IPS DF 4.7 (cell line): Measurements from ENCODE around the gene PDE6D.
"Not testable (repeated sequence)": the region's sequence is repeated elsewhere in the genome, so short reads cannot be mapped to it uniquely, and the experiment has no call there.

Experiments used
- DNase-seq: peaks from one replicate; pipeline ENCODE4 v3.0.0-alpha.2; 2013; ENCODE audit warnings: low spot score; ENCODE audit errors: extremely low read depth

The PDE6D gene

DNA sequence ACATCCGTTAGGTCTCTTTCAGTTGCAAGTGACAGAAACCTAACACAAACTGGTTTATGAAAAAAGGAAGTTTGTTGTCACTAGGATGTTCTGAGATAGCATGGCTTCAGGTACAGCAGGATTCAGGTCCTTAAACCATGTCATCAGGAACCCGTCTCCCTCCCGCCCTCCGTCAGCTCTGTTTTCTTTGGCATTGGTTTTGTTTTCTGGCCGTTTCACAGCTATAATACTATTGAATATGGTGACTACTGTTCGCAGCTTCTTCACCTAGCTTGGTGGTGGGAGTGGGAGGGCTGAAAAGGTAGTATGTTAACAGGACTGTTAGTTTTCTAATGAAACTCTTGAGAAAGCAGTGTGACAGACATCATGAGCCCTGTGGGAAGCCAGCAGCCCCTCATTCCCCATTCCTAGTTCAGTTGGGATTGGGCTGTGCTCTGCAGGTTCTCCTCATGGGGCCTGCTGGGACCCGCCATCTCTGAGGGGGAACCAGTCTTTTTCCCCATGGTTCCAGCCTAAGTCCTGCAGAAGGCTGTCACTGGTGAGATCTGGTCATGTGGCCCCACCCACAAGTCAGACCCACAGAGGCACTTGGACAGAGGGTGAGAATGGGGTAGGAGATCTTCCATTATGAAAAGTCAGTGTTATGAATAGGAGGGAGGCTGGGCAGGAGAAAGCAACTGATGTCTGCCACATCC, 60.6 kb downstream of the PDE6D start:
- no peak for DNase-seq

DNA sequence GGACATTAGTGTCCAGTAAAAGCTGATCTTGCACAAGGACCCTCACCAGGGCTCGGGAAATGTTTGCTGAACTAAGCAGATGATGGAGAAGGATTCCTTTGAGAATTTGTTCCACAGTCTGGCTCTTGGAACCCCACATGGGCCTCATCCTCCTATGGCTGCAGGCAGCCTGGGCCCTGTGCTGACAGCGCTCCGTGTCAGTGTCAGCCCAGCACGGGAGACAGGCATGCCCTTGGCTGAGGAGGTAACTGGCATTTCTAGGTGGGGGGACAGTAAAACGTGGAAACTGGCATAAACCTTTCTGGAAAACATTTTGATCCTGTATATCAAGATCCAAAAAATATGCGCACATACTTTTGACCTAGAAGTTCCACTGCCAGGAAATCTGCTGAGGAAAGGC, 62.3 kb downstream of the PDE6D start:
- DNase-seq, result no peak

DNA sequence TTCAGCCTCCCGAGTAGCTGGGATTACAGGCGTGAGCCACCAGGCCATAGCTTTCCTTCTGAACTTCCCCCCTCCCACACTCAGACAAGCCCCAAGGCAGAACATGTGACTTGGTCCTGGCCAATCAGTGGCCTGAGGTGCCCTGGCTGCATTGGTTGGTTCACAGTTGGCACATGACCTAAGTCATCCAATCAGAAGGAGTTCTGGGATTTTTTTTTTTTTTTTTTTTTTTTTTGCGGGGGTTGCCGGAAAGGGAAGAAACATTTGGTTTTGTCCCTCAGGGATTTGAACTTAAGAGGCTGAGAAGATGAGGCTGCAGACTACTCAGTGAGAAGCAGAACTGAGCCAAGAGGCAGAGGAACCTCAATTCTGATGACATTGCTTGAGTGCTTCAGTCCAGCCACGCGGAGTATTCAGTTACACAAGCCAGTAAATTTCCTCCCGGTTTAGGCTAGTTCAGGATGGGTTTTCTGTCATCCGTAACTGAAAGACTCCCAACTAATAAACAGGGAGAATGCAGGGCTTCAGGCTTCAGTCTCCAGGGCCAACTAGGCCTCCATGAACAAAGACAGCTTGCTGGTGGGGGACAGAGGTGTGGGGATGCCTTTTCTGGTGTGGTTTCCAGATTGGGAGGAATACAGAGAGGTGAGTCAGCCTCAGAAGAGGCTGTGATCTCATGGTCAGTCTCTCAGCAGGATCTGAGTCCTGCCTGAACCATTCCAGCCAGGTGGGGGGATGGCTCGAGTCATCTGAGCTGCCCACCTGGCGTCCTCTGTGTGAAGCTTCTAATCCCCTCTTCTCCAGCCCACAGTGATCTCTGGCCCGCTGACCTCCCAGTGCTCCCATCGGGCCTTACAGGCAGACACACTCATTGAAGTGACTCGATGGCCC, 63.6 kb downstream of the PDE6D start:
- DNase-seq, result no peak

DNA sequence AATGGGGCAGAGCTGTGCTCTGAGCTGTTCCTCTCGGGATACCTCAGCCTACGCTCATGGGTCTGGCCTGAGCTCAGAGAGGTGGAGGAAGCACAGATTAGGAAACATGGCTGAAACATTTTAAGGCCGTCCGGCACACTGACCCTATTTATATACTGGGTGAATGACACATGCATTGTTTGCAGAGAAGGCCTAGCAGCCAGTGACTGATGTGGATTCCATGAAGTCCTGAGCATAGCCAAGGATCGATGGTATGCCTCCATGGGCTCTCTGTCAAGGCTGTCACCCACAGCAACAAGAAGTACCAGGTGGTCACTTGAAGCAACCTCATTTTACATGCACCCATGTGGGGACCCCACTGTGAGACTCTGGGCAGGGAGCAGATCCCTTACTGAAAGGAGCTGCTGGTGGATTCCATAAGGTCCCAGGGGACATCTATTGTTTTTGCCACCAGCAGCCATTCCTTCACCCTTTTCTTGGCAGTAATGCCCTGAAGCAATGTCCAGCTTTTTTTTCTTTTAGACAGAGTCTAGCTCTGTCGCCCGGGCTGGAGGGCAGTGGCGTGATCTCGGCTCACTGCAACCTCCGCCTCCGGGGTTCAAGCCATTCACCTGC, 64.3 kb downstream of the PDE6D start:
- no peak for DNase-seq

DNA sequence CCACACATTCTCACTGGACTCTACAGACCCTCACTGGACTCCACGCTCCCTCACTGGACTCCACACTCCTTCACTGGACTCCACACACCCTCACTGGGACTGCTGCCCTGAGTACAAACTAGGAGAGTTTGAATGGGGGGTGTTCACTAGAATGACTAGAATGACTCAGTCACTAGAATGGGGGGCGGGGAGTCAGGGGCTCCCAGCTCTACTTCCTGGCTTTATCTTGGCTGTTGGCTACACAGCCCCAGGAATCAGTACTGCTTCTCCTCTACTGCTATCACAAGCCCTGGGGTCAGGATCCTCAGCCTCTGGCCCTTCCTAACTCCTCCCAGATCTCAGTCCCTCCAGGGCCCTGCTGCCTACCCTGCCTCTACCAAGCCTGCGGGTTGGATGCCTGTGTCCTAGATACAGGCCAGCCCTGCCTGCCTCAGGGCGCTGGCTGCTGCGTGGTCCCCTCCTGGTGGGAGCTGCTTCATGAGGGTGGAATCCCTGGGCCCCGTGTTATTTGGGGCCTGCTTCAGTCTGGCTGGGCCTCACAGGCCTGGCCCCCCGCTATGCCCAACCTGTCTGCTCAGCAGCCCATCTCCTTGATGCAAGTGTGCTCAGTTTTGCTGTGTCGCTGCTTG, 65.0 kb downstream of the PDE6D start:
- DNase-seq, result no peak

DNA sequence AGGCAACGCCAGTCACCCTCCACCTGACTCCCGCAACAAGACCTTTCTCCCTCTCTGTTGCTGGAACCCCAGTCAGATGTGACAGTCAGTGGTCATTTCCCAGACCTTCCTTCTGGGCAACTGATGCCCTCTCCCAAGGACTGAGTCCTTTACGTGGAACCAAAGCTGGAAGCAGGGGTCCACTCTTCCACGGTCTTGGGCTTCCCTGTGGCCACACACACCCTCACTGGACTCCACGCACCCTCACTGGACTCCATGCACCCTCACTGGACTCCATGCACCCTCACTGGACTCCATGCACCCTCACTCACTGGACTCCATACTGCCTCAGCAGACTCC, 65.6 kb downstream of the PDE6D start:
- DNase-seq, result no peak

DNA sequence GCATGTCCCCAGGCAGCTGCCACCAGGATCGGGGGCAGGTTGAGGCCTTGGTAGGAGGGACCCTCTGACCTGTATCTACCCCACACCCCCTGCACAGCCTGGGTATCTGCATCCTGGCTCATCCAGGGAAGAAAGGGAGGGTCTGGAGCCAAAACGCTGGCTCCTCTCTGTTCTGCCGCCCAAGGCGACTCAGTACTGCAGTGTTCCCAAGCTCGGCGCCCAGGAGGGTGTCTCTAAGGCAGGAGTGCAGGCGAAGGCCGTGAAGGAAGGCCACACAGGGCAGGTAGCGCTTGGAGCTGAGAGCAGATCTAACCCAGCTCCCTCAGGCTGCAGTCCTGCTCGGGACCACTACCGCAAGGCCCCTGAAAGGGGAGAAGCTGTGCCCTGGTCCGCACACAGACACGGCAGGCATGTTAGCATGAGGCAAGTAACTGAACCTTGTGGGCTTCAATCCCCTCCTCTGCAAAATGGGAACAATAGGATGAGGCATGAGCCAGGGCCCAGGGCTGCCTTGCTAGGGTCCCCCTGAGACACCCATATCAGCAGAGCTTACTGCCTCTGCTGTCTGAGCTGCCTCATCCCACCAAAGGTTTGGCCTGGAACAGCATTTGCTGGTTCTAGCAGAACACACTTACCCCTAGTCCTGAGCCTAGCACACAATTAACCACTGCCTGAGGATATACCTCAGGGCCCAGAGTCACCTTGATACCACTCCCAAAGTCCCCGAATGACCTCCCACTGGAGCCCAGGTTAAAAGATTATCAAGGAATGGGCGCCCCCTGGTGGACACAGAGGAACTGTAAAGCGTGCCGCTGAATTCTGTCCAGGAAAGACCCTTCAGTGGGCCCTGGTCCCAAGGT, 66.2 kb downstream of the PDE6D start:
- DNase-seq, result no peak

DNA sequence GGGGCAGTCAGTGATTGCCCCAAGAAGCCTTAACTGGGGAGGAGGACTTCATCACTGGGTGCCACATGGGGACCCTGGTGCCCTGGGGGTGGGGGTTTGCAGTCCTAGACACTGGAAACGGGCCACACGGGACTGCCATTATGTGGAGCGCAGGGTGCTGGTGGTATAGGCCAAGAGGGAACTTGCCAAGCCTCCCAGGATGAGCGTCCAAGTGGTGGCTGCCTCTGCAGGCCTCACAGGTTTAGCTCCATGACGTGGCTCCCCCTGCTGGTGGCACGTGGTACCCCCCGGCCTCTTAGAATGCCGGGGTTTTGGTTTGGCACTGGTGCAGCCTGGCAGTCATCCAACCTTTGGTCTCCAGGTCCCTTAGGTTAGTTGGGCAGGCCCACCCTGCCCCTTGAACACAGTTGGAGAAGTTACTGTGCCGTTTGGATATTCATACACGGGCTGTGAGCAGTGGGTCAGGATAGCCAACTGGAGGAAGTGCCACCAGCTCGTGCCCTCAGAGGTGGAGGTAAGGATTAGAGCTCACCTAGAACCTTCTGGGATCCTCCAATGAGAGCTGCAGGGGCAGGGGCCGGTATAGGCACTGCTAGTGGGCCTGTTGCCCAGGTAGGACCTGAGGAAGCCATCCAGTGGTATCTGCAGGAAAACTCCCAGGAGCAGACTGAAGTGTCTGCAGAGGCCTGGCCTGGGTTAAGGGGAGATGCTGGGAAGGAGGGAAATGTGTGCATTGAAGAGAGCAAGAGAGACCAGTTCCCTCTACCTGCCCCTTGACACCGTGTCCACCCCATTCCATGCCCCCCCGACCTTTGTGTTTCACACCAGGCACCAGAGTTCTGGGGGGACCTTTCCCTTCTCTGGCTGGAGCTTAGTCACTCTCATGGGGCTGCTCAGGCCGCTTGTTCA, 67.1 kb downstream of the PDE6D start:
- DNase-seq, result no peak

DNA sequence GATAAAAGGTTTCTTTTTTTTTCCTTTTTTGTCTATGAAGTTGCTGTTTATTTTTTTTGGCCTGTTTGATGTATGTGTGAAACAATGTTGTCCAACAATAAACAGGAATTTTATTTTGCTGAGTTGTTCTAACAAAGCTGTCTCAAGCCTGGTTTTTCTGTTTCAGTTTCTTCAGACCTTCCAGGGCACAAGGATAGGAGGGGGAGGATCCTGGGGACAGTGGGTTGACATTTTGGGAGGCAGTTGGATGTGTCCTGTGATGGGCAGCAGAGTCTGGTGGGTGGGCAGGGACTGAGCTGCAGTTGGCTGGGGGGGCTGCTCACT, 67.7 kb downstream of the PDE6D start:
- not testable (repeated sequence) for DNase-seq

DNA sequence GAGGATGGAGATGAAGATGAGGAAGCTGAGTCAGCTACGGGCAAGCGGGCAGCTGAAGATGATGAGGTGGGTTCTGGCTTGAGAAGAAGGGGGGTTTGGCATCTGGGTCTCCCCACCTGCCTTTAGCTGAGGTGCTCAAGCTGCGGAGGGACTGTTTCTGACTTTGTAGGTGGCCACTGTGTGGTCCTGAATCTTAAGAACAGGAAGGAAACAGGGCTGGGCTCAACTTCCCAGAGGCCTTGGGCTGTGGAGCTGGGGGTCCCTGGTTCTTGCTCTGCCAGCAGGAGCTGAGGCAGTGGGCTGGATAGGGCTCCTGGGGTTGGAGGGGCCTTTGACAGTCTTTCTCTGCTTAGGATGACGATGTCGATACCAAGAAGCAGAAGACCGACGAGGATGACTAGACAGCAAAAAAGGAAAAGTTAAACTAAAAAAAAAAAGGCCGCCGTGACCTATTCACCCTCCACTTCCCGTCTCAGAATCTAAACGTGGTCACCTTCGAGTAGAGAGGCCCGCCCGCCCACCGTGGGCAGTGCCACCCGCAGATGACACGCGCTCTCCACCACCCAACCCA, 68.5 kb downstream of the PDE6D start:
- DNase-seq, result not testable (repeated sequence)

DNA sequence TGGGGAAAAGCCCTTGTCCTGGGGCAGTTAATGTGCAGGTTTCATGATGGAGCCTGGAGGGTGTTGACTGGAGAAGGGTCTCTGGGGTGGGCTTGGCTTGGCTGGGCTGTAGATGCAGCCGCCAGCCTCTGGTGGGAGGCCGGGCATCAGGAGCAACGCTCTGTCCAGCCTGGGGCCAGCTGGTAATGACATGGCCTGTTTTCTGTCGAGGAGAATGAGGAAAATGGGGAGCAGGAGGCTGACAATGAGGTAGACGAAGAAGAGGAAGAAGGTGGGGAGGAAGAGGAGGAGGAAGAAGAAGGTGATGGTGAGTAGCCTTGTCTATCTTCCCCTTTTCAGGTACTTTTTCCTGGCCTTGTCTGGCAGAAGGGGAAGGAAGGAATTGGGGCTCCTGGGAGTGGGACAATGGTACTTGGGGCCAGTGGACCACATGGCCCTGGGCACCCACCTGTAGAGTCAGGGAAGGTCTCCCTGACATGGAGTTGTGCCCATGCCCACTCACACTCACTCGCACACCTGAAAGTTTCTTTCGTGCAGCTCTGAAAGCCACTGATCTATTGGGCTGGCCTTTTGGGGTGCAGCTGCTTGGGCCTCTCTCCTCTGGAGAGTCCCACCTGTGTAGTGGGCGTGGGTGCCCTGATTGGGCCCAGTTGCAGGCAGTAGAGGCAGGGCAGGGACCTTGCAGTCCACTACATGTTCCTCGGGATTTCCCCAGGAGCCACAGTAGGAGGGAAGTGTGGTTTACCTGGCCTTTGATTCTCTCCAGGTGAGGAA, 69.2 kb downstream of the PDE6D start:
- DNase-seq, result no peak

DNA sequence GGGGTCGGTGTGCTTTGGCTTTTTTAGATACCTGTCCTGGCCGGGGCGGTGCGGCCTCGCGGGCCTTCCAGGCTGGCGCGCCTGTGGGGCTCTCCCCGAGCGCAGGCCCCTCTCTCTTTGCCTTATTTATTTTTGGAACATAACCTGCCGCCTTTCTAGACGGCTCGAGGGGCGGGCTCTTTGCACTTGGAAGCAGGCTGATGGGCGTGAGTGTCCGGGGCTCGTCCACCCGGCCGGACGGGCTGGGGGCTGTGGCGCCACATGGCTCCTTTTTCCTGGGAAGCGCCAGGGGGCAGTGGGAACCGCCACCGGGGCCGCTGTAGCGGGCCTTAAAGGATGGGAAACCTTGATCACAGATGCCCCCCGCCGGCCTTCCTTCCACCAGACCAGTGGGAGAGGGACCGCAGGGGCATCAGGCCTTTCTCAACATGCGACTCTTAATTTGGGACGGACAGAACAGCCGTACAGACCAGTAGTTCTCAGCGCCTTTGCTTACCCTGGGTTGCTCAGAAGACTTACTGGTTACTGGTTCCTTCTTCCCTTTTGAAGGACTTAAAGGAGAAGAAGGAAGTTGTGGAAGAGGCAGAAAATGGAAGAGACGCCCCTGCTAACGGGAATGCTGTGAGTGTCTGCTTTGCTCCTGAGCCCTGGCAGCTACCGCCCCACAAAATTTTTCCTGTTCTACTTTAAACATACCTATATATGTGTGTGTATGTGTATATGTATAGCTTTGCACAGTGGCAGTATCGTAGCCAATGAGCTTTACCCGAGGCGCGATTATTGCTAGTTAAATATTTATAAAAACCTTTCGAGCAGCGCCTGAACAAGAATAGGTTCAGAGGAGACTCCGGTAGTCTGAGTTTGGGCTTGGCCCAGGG, 70.0 kb downstream of the PDE6D start:
- no peak for DNase-seq

DNA sequence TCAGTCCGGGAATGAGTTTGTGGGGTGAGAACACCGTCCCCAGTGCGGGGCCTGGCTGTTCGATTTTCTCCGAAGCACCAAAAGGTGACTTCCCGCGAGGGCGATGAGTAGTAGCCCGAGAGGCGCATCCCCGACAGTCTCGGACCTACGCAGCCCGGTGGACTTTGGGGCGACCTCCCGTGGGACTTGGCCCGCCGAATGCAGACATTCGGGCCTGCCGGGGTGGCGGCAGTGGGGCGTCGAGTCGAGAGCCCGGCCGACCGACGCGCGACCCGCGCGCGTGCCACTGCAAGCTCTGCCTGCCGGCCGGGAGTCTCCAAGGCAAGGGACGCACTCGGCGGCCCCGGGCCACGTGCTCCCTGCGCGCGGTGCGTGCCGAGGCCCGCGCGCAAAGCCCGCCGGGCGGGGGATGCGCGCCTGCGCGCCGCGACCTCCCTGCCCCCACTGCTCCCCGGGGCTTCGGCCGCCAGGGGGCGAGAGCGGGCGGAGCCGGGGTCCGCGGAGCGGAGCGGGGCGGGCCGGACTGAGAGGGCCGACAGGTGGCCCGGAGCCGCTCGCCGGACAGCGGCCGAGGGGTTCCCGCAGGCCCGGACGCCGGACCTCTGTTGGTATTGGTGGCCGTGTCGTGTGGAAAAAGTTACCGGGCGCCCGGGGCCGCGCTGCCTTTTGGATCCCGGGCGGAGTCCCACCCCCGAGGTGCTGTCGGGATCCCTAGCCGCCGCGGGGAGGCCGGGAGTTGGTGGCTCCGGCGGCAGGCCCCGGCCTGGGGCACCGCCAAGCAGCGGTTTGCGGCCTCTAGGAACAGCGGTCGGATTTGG, 70.9 kb downstream of the PDE6D start:
- no peak for DNase-seq

DNA sequence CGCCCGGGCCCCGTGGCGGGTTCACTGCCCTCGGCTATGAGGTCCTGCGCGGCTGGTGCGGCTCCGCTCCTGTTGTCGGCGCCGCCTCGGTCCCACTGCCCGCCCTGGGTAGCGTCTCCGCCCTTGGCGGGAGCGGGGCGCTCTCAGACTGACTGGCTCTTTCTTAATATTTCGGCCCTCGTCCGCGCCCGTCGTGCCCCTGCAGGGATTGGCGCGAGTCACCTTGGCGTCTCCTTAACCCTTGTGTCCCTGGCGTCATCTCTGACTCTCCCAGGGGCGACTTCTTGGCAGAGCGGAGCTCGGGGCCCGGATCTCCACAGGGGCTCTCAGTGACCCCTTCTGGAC, 71.5 kb downstream of the PDE6D start:
- DNase-seq, result no peak

DNA sequence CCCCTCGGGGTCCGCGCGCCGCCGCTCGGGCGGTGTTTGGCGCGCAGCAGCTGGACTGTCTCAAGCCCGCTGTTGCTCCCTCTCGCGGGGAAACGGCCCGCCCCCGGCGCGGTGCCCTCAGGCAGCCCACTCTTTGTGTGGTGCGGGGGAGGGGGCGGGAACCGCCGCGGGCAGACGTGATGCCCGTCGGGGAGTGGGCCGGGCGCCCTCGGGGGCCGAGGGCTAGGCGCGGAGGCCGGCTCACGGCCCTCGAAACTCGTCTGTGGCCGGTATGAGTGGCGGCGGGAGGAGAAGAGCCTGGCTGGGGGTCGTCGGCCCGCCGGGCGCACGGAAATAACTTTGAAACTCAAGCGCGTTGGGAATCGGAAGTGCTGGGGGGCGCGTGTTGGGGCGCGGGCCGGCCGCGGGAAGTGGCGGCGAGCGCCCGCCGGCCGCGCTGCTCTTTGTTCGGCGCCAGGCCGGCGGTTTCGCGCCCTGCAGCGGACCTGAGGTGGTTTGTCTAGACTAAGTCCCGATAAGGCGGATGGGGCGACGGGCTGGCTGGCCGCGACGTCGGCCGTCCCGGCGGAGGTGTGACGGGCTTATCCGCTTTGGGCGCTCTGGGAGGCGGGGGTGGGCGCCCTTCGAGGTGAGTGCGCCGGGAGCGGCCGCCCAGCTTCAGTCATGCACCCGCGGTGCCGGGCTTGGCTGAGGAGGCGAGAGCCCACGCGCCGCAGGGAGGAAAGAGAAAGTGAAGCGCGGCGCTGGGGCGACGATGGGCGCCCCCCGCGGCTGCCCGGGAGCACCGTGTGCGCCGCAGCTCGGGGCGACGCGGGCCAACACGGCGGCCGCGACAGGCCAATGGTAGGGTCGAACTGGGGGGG, 72.1 kb downstream of the PDE6D start:
- DNase-seq, result no peak
